Kidney epithelial cell (primary cell): ENCODE results near the gene FKRP. TPM values are rescaled to one million over a fixed set of nuclear protein-coding genes. Genes with fewer than 3 reads are reported as not detected.

ENCODE experiments used
- DNase-seq: peaks from one replicate; pipeline ENCODE4 v3.0.0-alpha.2; 2010; ENCODE audit warnings: low read depth
- H3K27me3 ChIP-seq: 2 replicates; pipeline ENCODE4 v1.6.0; 2011; ENCODE audit warnings: low read length; ENCODE audit not compliant: control insufficient read depth, insufficient read depth
- H3K36me3 ChIP-seq: 2 replicates; pipeline ENCODE4 v1.5.1; 2011; ENCODE audit warnings: low read length; ENCODE audit not compliant: control insufficient read depth, insufficient read depth
- H3K4me3 ChIP-seq: 2 replicates; pipeline ENCODE4 v1.5.1; 2011; ENCODE audit warnings: low read depth, mild to moderate bottlenecking, control low read depth, low read length
- CTCF ChIP-seq: IDR thresholded peaks from 2 replicates; pipeline ENCODE4 v1.5.1; 2011; ENCODE audit warnings: mild to moderate bottlenecking, moderate library complexity, low read length, control low read depth, inconsistent platforms; ENCODE audit not compliant: insufficient read depth, poor library complexity, severe bottlenecking
- total RNA-seq: library from RNA; depleted of rRNA; stranded (reverse); fragments of >200 nt; gene quantifications from 2 replicates; pipeline ENCODE4 v1.2.3, GENCODE V29; 2015

FKRP gene
- total RNA-seq, 1 donor from 2014 or later = 25.7 TPM

GRCh38 chr19:46722421-46723022, 23.3 kb upstream of the FKRP start:
- Histone ChIP-seq H3K36me3 (peaks cover 7% of the 10 kb centered on the region), H3K4me3 (no peak overlapping the region), H3K27me3 (no peaks in the 10 kb centered on the region)
- TF ChIP-seq CTCF = no peak
- DNase-seq = no peak

GRCh38 chr19:46723023-46723461, 22.8 kb upstream of the FKRP start:
- Histone ChIP-seq H3K27me3 (no peaks in the 10 kb centered on the region), H3K4me3 (no peak overlapping the region)

GRCh38 chr19:46723471-46723870, 22.4 kb upstream of the FKRP start:
- no peaks in the 10 kb centered on the region for H3K27me3 ChIP-seq
- no peak for TF ChIP-seq CTCF
- no peak overlapping the region for H3K4me3 ChIP-seq
- DNase-seq = no peak
- H3K36me3 ChIP-seq = peaks cover 7% of the 10 kb centered on the region

More at GRCh38 chr19:46723023-46723461, 22.8 kb upstream of the FKRP start:
- H3K36me3 ChIP-seq = peaks cover 7% of the 10 kb centered on the region
- TF ChIP-seq CTCF = no peak
- DNase-seq = no peak

- no peak for TF ChIP-seq CTCF
- DNase-seq = no peak
- no peaks in the 10 kb centered on the region for H3K27me3 ChIP-seq
- H3K4me3 ChIP-seq = no peak overlapping the region
- H3K36me3 ChIP-seq = peaks cover 9% of the 10 kb centered on the region
These were observed 21.4 kb upstream of the FKRP start for GRCh38 chr19:46724468-46724867.

GRCh38 chr19:46725036-46725820, 20.6 kb upstream of the FKRP start:
- Histone ChIP-seq H3K27me3 (no peaks in the 10 kb centered on the region), H3K4me3 (no peak overlapping the region), H3K36me3 (peaks cover 9% of the 10 kb centered on the region)
- no peak for TF ChIP-seq CTCF
- no peak for DNase-seq
